RWPE1 (cell line): ENCODE data around the gene TNFSF18.

Experiments
- CTCF ChIA-PET: fragments of 350-600 bp; sonication (Branson Sonifier 250); formaldehyde crosslinking; extraction: SDS; loops from one replicate; lab custom pipeline; 2021; lab: Yijun Ruan, JAX
- POLR2A ChIA-PET: fragments of 400-600 bp; formaldehyde crosslinking; extraction: SDS; loops from one replicate; lab custom pipeline; 2020; ENCODE audit warnings: antibody characterized with exemption; ENCODE audit not compliant: low non-redundant PET; lab: Yijun Ruan, JAX
- DNase-seq: peaks from one replicate; pipeline ENCODE4 v3.0.0; 2012; ENCODE audit warnings: low spot score
- H3K27ac ChIP-seq: fragments of 450-650 bp; 2 replicates; pipeline ENCODE4 v1.5.1; 2017
- CTCF ChIP-seq: fragments of 450-650 bp; conservative IDR thresholded peaks from 2 replicates; pipeline ENCODE4 v1.5.1; 2017; ENCODE audit warnings: low read depth, mild to moderate bottlenecking

TNFSF18 gene

GRCh38 chr1:173058556-173058955 is 7.8 kb upstream of the TNFSF18 start:
- ChIA-PET CTCF (no interaction called here), POLR2A (no interaction called here)
- no peak overlapping the region for H3K27ac ChIP-seq
- no peak for TF ChIP-seq CTCF
- no peak for DNase-seq

- no peak for TF ChIP-seq CTCF
- ChIA-PET POLR2A (no interaction called here), CTCF (no interaction called here)
- no peak overlapping the region for H3K27ac ChIP-seq
- DNase-seq = no peak
Observed at GRCh38 chr1:173057984-173058383, 7.2 kb upstream of the TNFSF18 start.

GRCh38 chr1:173056365-173056764 is 5.6 kb upstream of the TNFSF18 start:
- peak; percentile 36 for DNase-seq
- ChIA-PET POLR2A (no interaction called here), CTCF (no interaction called here)
- no peak for TF ChIP-seq CTCF
- H3K27ac ChIP-seq = no peak overlapping the region

- DNase-seq = peak; percentile 61
- H3K27ac ChIP-seq = peak overlapping the region; percentile 65; the same call in 1 of the 2 replicates
- POLR2A ChIA-PET = no interaction called here
Observed at GRCh38 chr1:173052681-173053196, 2.0 kb upstream of the TNFSF18 start.

GRCh38 chr1:173049322-173049633 is 1.5 kb downstream of the TNFSF18 start:
- CTCF ChIA-PET = no interaction called here
- no peak for TF ChIP-seq CTCF

More at GRCh38 chr1:173052681-173053196, 2.0 kb upstream of the TNFSF18 start:
- CTCF ChIA-PET = no interaction called here
- no peak for TF ChIP-seq CTCF

GRCh38 chr1:173048621-173049321 is 2.0 kb downstream of the TNFSF18 start:
- no peak for TF ChIP-seq CTCF
- H3K27ac ChIP-seq = no peak overlapping the region
- no peak for DNase-seq
- ChIA-PET POLR2A (no interaction called here), CTCF (no interaction called here)

More at GRCh38 chr1:173049322-173049633, 1.5 kb downstream of the TNFSF18 start:
- no peak overlapping the region for H3K27ac ChIP-seq
- DNase-seq = no peak
- POLR2A ChIA-PET = no interaction called here
